HG03159 (cell line): Measurements from ENCODE around the gene RAB39B.
"Not testable (repeated sequence)": the region's sequence is repeated elsewhere in the genome, so short reads cannot be mapped to it uniquely, and the experiment has no call there.

Experiments used
- ATAC-seq: cut with Tn5 transposase; IDR thresholded peaks from one replicate; pipeline ENCODE4 v1.9.1; 2021; ENCODE audit warnings: mild to moderate bottlenecking, moderate library complexity; ENCODE audit not compliant: unreplicated experiment

The RAB39B gene, protein sequence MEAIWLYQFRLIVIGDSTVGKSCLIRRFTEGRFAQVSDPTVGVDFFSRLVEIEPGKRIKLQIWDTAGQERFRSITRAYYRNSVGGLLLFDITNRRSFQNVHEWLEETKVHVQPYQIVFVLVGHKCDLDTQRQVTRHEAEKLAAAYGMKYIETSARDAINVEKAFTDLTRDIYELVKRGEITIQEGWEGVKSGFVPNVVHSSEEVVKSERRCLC

DNA sequence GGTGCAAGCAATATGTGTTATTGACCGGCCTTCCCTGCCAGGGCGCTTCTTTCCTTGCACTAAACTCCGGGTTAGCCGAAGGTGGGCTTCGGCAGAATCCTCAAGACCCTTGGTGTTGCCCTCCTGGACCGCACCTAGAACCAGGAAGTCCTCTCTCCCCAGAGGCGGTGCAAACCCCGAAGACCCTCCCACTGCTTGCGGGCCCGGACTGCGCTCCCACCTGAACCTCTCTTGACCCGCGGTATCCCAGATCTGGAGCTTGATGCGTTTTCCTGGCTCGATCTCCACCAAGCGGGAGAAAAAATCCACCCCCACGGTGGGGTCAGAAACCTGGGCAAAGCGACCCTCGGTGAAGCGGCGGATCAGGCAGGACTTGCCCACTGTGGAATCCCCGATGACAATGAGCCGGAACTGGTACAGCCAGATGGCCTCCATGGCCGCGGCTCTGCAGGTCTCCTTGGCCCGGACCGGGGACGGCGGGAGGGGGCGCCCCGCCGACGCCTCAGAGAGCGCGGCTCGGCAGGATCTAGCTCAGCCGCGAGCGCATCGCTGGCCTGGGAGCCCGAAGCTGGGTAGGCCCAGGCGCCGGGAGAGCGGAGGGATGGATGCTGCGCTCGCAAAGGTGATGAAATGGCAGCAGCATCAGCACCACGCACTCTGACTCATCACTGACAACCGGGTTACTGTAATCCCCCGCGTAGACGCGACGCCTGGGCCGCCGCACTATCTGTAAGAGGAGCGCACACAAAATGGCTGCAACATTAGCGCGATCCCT lies at the start of gene RAB39B:
TSS of gene RAB39B (minus strand) at position 638 of the 775 bp plus-strand sequence. CDS start at position 435, 203 bp downstream.
- peak; percentile 85 for ATAC-seq

DNA sequence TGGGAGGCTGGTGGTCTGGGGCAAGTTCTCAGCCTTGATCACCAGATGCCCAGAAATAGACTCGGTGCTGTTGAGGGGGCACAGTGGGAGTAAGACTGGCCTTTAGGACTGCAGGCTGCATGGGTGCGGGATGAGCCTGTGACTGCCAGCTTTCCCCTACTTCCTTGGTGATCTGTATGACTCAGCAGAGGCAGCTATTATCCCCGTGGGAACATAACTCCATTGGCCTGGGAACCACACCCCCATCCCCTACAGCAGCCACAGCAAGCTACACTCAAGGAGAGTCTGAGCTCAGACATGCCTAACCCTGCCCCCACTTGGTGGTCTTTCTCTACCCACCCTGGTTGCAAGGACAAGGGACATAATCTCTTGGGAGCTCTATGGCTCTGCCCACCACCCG lies 49.5 kb upstream of the RAB39B start:
- ATAC-seq = no peak

DNA sequence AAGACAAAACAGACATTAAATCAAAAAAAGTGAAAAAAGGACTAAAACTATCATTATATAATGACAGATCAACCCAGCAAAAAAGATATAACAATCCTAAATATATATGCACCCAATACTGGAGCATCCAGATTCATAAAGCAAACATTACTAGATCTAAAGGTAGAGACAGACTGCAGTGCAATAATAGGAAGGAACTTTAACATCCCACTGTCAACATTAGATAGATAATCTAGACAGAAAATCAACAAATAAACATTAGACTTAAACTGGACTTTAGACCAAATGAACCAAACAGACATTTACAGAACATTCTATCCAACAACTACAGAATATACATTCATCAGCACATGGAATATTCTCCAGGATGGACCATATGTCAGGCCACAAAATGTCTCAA lies 29.5 kb upstream of the RAB39B start:
- no peak for ATAC-seq

DNA sequence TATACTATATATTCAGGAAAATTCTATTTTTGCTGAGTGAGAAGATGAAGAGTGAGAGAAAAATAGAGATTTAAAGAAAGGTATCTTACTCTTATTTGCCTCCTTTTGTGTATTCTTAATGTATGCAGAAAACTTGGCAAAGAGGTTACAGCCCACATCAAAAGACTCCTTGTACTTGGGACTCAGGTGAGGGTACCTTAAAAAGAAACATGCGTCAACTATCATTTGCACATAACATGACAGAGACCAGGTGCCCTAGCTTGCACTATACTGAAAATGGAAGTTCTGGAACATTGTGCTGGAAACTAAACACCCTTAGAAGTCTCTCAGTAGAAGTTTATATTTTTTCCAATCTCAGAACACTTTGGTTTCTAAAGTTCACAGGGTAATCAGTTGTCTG lies 15.6 kb upstream of the RAB39B start:
- no peak for ATAC-seq

DNA sequence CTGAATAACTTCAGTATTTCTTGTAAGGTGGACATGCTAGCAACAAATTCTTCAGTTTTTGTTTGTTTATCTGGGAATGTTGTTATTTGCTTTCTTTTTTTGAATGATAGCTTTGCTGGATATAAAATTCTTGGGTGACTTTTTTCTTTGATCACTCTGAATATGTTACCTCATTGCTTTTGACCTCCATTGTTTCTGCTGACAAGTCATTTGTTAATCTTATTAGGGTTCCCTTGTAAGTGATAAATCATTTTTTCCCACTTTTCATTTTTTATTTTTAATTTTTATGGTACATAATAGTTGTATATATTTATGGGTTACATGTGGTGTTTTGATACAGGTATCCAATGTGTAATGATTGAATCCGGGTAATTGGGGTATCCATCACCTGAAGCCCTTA lies 6.7 kb upstream of the RAB39B start:
- no peak for ATAC-seq

DNA sequence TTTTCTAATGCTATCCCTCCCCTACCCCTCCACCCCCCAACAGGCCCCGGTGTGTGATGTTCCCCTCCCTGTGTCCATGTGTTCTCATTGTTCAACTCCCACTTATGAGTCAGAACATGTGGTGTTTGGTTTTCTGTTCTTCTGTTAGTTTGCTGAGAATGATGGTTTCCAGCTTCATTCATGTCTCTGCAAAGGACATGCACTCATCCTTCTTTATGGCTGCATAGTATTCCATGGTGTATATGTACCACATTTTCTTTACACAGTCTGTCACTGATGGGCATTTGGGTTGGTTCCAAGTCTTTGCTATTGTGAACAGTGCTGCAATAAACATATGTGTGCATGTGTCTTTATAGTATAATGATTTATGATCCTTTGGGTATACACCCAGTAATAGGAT lies 3.7 kb upstream of the RAB39B start:
- ATAC-seq = not testable (repeated sequence)

DNA sequence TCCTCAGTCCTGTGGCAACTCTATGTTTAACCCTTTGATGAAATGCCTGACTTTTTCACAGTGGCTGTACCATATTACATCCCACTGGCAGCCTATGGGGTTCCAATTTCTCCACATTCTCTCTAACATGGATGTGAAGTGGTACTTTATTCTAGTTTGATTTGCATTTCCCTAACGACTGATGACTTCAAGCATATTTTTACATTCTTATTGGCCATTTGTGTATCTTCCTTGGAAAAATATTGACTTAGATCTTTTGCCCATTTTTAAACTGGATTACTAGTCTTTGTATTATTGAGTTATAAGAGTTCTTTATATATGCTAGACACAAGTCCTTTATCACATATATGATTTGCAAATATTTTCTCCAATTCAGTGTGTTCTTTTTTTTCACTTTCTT lies 2.1 kb upstream of the RAB39B start:
- ATAC-seq = no peak

DNA sequence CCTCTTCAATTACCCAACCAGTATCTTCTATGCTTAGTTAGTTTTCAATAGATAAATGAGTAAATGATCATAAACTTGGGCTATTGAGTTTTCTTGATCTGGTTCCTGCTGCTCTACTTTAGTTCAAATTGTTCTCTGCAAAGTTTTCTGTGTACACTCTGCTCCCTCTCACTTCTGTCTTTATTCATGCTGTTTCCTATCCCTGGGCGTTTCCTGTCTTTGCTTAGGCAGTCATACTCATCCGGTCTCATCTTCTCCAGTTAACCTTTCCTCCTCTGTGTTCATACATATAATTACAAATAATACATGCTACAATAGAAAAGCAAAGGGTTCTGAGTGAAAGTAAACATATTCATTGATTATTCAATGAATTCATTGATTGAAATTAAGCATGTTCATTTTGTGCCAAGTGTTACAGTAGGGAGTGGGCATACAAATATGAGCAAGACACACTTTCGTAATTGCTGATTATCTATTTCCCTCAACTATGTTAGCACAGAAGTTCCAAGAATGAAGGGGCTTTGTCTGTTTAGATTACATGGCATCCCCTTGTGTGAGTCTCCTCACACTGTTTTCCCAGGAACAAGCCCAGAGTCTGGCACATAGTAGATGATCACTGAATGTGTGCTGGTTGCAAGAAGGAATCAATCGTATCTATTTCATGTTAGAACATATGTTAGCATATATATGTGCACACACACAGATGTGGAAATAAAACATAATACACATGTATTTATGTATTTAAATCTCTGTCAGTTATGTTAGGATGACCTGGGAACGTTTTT lies 1.1 kb downstream of the RAB39B start:
- ATAC-seq = peak; percentile 6

DNA sequence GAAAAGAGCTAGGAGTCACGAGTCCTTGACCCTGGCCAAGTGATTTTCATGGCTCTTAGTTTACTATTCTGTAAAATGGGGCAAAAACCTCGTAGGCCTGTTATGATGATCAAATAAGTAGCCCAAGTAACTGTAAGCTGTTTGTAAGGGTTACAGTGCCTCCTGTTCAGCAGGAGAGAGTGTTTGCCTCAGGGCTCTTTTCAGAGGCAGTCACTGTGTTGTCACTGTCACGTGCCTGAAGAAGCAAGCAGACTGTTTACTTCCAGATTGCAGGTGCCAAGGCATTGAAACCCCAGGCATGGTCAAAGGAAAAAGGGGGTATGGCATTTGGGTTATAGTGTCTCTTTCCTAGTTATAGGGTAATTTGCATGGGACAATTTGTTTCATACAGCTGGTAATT lies 4.5 kb downstream of the RAB39B start:
- no peak for ATAC-seq

DNA sequence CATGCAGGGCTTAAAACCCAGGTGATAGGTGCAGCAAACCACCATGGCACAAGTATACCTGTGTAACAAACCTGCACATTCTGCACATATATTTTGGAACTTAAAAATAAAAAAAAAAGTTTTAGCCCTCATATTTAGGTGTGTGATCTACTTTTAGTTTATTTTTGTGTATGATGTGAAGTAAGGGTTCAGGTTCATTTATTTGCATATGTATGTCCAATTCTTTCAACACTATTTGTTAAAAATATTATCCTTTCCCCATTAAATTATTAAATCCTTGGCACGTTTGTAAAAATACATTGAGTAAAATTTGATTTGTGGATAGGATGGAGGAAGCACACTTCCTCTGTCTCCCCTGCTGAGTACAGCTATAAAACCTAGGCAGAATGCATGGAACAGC lies 12.9 kb downstream of the RAB39B start:
- ATAC-seq = no peak

DNA sequence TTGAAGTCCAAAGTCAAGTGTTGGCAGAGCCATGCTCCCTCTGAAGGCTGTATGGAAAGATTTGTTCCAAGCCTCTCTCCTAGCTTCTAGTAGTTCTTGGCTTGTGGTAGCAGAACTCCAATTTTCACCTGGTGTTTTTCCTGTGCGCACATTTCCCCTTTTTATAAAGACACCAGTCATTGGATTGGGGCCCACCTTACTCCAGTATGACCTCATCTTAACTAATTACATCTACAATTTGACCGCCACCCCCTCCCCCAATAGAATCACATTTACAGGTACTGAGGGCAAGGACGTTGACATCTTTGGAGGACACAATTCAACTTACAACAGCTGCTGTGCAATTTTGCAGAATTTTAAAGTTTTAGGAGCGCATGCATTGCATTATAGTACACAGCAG lies 16.8 kb downstream of the RAB39B start:
- no peak for ATAC-seq

DNA sequence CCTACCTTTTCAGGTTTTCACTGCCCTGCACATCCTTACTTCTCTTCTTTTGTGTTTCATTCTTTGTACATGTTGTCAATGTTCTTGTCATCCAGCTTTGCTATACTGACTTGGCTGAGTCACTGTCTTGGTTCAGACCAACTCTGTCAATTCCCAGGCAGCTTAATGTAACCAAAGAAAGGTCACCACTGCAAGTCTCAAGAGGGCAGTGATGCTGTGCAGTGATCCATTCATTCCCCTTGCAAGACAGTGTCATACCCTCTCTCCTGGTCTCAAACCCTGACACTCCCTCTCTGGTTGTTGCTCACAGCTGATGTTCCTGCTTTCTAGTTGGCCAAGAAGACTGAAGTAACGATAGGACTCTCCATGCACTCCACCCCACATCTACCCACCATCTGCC lies 17.5 kb downstream of the RAB39B start:
- ATAC-seq = no peak

DNA sequence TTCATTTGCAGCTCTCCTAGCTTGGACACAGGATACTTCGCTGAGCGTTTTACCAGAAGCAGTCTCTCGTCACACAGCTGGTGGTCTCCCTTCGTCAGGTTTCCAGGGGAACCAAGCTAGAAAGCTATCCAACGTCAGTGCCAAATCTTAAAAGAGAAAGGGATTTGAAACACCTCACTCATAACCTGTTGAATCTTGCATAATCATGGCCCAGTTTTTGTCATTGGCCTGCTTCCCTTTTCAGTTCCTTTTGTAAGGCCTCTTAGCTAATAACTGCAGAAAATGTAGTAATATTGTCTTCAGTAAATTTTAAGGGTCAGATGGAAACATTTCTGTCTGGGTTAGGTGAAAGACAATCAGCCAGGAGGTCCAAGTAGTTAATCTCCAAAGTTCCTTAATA lies 22.0 kb downstream of the RAB39B start:
- no peak for ATAC-seq

DNA sequence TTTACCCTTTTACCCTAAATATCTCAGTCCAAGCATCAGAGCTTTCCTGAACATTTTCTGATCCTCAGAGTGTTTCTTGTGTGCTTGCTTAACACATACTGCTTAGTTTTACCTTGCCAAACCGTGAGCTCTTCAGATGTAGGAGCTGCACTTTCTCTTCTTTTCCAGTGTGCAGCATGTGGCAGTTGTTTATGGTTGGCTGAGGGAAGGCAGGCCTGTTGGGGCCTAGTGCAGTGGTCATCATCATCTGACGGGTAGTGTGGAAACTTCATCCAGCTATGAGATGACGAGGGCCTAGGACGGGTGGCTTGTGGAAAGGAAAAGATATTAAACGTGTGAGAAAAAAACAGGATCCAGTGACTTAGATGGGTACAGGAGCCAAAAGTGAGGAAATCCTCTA lies 26.6 kb downstream of the RAB39B start:
- no peak for ATAC-seq

DNA sequence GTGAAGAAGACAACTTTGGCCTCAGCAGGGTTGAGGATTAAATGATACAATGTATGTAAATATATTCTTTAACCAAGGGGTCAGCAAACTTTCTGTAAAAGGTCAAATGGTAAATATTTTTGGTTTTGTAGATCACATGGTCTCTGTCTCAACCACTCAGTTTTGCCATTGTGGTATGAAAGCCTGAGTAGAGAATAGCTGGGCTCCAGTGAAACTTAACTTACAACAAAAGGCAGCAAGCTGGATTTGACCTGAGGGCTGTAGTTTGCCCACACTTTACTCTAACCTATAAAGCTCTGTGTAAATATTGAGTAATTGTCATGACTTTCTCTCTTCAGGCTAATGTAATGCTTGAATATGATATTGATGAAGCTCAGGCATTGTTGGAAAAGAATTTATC lies 28.4 kb downstream of the RAB39B start:
- ATAC-seq = no peak

DNA sequence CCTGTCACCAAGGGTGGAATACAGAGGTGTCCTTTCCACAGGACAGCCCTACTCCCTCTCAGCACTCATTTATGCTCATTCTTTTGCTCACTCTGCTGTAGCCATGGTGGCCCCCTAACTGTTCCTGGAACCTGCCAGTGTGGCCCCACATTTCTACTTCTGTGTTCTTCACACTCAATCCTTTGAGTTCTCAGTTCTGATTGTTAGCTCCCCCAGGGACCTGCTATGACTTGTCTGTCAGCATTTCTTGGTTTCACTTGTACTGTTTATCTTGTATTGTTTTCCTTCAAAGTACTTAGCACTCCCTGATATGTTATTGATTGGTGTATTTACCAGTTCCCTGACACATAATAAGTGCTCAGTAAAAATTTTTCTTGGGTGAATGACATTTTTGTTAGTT lies 33.1 kb downstream of the RAB39B start:
- ATAC-seq = peak; percentile 84

DNA sequence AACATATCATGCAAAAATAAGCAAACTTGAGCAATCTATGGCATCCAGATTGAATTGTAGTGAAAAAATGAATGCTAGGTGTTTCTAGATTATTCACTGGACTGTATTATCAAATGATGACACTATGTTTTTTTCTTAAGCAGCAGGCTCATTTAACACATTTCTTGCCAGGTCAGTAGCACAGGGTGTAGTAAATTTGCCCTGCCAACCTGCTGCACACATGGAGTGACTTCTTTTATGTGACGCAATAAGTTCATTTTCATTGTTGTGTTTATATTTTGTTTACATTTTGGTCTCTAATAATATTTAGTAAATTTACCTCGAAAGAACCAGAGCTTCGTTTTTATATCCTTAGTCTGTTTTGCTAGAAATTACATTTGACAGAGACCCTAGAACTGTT lies 38.5 kb downstream of the RAB39B start:
- no peak for ATAC-seq

DNA sequence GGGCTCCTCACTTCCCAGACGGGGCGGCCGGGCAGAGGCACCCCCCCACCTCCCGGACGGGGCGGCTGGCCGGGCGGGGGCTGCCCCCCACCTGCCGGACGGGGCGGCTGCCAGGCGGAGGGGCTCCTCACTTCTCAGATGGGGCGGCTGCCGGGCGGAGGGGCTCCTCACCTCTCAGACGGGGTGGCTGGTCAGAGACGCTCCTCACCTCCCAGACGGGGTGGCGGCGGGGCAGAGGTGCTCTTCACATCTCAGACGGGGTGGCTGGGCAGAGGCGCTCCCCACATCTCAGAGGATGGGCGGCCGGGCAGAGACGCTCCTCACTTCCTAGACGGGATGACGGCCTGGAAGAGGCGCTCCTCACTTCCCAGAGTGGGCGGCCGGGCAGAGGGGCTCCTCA lies 40.5 kb downstream of the RAB39B start:
- not testable (repeated sequence) for ATAC-seq

DNA sequence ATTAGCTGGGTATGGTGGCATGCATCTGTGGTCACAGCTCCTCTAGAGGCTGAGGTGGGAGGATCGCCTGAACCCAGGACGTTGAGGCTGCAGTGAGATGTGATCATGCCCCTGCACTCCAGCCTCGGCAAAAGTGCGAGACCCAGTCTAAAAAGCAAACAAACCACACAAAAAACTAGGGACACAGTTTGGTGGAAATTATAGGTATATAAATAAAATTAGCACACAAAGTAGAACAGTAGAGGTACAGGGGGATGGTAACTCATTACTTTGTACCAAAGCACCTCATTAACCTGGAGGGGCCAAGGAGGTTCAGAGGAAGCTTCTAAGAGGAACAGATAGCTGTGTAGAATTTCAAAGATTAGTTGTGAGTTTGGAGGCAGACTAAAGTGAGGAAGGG lies 42.9 kb downstream of the RAB39B start:
- ATAC-seq = no peak

DNA sequence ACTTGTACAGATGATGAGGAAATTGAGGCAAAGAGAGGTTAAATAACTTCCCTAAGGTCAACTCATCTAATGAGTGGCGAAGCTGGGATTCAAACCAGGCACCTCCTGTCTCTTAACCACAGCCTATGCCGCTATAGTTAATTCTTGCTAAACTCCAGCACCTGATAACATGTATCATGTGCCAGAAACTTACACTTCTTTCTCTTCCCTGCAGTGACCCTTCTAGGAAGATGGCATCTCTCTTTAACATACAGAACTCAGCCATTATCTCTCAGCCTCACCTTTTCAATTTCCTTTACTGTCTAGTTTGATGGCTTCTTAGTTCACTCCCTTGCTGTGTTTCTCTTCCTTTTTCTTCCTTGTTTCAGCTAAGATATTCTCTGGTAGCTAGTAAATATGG lies 45.5 kb downstream of the RAB39B start:
- no peak for ATAC-seq

DNA sequence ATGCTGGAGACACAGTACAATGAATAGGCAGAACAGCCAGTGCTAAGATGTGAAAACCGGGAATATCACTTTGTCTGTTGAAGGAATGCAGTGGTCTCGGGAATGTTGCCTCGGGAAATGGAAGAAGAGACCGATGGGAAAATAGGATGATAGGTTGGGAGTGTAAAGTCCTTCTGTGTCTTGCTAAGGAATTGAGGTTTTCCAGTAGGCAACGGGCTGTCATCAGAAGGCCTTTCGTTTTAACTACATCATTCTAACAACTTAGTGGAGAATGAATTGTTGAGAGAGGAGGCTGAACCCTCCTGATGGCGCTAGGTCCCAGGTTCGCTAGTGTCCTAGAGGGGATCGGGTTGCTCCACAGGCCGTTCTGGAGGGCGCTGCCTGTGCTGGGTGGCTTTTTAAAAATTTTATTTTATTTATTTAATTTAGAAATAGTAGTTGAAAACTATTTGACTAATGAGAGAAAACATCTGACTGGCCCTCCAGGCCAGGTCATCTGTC lies 47.3 kb downstream of the RAB39B start:
- no peak for ATAC-seq
